Activated B cell treated with CpG ODN at 0.5 μM for 24 hours (primary cell): Measurements from ENCODE around the gene MCC. TPM values are rescaled to one million over a fixed set of nuclear protein-coding genes. Genes with fewer than 3 reads are reported as not detected.

ENCODE experiments used
- ATAC-seq: fragments of 200-7000 bp; cut with Tn5 transposase; one replicate; pipeline ENCODE4 v1.10.0; 2021; ENCODE audit warnings: low read depth, mild to moderate bottlenecking, moderate library complexity
- CTCF ChIA-PET: fragments of 350-600 bp; sonication (Branson Sonifier 250); formaldehyde crosslinking; loops from one replicate; lab custom pipeline; 2021; ENCODE audit warnings: antibody characterized with exemption; lab: Charles Lee
- POLR2A ChIA-PET: fragments of 350-600 bp; sonication (Branson Sonifier 250); formaldehyde crosslinking; loops from one replicate; lab custom pipeline; 2021; ENCODE audit warnings: antibody characterized with exemption; lab: Charles Lee
- DNase-seq: peaks from one replicate; pipeline ENCODE4 v3.0.0; 2022
- H3K27ac Mint-ChIP-seq: one replicate; pipeline ENCODE4 v1.8.0; 2020; ENCODE audit warnings: mixed read lengths
- H3K27me3 Mint-ChIP-seq: one replicate; pipeline ENCODE4 v1.8.0; 2021; ENCODE audit warnings: mixed read lengths
- H3K36me3 Mint-ChIP-seq: one replicate; pipeline ENCODE4 v1.8.0; 2021; ENCODE audit warnings: low read depth, mixed read lengths
- H3K4me1 Mint-ChIP-seq: one replicate; pipeline ENCODE4 v1.8.0; 2021; ENCODE audit warnings: mixed read lengths
- H3K4me3 Mint-ChIP-seq: one replicate; pipeline ENCODE4 v1.8.0; 2020; ENCODE audit warnings: mild to moderate bottlenecking, mixed read lengths
- H3K9me3 Mint-ChIP-seq: one replicate; pipeline ENCODE4 v1.8.0; 2020; ENCODE audit warnings: mixed read lengths
- intact Hi-C: fragments of 100-400 bp; cut with micrococcal nuclease; formaldehyde crosslinking; loops from one replicate; pipeline ENCODE4 v1.15.1; 2024
- total RNA-seq: library from RNA; stranded (reverse); gene quantifications from 2 replicates; pipeline ENCODE4 v1.2.3, GENCODE V29; 2022
- TF ChIP-seq, protein P1 (sequence below): fragments of 200-600 bp; IDR thresholded peaks from one replicate; pipeline ENCODE4 v1.8.0; 2022; ENCODE audit warnings: antibody characterized with exemption, mild to moderate bottlenecking

MCC gene
- total RNA-seq, 1 donor from 2014 or later, result 0.22 TPM

DNA sequence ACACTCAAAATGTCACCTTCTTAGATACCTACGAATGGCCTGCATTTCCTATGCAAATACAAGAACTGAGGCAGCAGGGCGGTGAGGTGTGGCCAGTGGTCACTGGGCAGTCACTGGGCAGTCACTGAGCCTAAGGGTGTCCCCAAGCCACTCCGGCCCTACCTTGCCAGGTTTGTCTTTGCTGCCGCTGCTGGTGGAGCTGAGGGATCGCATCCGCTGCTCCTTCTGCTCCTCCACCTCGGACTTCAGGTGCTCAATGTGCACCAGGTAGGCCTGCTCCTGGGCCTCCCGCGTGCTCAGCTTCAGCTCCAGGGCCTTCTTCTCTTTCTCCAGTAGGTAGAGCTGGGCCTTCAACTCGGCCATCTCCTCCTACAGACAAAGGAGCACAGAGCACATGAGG, 439.3 kb downstream of the MCC start:
- H3K27me3 Mint-ChIP-seq, result no peaks in the 10 kb centered on the region
- POLR2A ChIA-PET, result no interaction called here
- no peak for ATAC-seq
- TF ChIP-seq, protein P1, sequence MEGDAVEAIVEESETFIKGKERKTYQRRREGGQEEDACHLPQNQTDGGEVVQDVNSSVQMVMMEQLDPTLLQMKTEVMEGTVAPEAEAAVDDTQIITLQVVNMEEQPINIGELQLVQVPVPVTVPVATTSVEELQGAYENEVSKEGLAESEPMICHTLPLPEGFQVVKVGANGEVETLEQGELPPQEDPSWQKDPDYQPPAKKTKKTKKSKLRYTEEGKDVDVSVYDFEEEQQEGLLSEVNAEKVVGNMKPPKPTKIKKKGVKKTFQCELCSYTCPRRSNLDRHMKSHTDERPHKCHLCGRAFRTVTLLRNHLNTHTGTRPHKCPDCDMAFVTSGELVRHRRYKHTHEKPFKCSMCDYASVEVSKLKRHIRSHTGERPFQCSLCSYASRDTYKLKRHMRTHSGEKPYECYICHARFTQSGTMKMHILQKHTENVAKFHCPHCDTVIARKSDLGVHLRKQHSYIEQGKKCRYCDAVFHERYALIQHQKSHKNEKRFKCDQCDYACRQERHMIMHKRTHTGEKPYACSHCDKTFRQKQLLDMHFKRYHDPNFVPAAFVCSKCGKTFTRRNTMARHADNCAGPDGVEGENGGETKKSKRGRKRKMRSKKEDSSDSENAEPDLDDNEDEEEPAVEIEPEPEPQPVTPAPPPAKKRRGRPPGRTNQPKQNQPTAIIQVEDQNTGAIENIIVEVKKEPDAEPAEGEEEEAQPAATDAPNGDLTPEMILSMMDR, result no peak
- no peak for DNase-seq
- CTCF ChIA-PET, result no interaction called here
- intact Hi-C loops, result no loop called here
- no peaks in the 10 kb centered on the region for H3K9me3 Mint-ChIP-seq
- H3K27ac Mint-ChIP-seq, result no peak overlapping the region
- H3K4me3 Mint-ChIP-seq, result no peak overlapping the region
- H3K4me1 Mint-ChIP-seq, result peaks cover 13% of the 10 kb centered on the region
- no peaks in the 10 kb centered on the region for H3K36me3 Mint-ChIP-seq

DNA sequence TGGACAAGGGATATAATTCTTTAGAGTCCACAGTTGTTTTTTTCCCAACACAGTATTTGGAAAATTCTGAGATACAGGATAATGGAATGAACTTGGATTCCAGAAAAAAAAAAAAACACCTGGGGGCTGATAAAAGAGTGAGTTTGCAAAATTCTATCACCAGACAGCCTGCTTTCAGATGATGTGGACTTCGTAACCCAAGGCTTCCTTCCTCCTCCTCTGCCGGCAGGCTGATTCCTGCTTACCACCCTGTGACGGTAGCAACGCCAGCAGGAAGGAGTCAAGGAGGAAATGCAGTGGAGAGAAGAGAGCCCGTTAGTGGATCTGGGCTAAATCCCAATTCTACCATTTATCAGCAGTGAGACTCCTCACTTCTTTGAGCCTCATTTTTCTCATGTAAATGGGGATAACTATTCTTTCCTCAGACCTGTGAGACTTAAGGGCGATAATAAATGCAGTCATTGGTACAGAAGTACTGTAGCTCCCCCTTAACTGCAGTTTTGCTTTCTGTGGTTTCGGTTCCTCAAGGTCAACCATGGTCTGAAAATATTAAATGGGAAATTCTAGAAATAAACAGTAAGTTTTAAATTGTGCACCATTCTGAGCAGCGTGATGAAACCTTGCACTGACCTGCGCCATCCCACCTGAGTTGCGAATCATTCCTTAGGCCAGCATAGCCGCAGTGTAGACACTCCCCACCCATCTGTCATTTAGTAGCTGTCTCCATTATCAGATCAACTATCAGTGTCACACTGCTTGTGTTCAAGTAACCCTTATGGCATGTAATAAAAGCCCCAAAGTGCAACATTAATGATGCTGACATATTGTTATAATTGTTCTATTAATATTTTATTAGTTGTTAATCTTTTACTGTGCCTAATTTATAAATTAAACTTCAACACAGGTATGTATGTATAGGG, 440.3 kb downstream of the MCC start:
- ChIA-PET CTCF (no interaction called here), POLR2A (interaction anchor here (0.6 kb wide), 1 partner anchor 38 kb away, joined by 5 read pairs; no protein-coding TSS in a partner anchor)
- Mint-ChIP-seq H3K4me1 (peaks cover 13% of the 10 kb centered on the region), H3K9me3 (no peaks in the 10 kb centered on the region), H3K27me3 (no peaks in the 10 kb centered on the region), H3K4me3 (peak overlapping the region; percentile 80), H3K27ac (peak overlapping the region; percentile 63), H3K36me3 (no peaks in the 10 kb centered on the region)
- no peak for DNase-seq
- TF ChIP-seq, protein P1, result no peak
- ATAC-seq, result peak; percentile 79
- intact Hi-C loops, result no loop called here

DNA sequence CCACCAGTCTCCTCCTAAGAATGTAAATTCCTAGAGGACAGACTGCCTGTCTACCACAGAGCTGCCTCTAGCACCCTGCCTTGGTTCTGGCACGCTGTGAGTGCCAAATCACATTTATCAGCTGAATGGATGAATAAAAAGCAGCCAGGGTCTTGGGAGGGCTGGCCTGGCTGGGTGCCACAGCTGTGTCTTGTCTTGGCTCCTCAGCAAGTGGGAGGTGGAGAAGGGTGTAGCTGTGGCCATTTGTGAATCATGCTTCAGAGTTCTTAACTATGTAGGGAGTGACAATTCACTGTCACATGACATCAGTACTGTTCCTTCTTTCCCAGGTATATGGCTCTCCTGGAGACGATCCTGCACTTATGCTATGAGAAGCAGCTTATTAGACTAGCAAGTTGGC, 441.0 kb downstream of the MCC start:
- Mint-ChIP-seq H3K4me3 (no peak overlapping the region), H3K9me3 (no peaks in the 10 kb centered on the region), H3K4me1 (peaks cover 13% of the 10 kb centered on the region), H3K36me3 (no peaks in the 10 kb centered on the region), H3K27me3 (no peaks in the 10 kb centered on the region), H3K27ac (peak overlapping the region; percentile 7)
- TF ChIP-seq, protein P1, result no peak
- DNase-seq (no peak), ATAC-seq (no peak)
- ChIA-PET CTCF (no interaction called here), POLR2A (no interaction called here)
- intact Hi-C loops, result no loop called here

DNA sequence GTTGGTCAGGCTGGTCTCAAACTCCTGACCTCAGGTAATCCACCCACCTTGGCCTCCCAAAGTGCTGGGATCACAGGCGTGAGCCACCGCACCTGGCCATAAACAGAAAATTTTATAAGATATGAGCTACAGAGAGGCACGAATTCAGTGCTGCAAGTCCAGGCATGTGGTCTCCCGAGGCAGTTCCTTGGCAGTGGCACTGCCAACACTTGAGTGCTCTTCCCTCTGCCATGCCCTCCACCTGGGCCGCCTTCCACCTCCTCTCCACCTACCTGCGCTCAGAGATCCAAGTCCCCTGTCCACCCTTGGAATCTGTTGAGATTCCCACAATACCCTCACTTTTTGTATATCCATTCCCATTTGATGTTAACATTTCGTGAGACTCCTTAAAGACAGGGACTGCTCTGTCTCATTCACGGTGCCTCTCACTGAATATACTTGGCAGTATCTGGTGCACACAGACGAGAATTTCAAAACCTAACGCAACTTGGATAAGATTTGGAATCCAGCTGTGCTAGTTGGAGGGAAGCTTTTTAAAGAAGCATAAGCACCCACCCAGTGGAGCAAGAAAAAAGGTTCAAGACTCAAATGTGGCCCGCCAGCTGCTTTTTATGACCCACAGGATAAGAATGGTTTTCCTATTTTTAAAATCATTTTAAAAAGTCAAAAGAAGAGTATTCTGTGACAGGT, 443.3 kb downstream of the MCC start:
- no peak for DNase-seq
- ChIA-PET CTCF (no interaction called here), POLR2A (interaction anchor here (0.7 kb wide), 1 partner anchor 42 kb away, joined by 3 read pairs; no protein-coding TSS in a partner anchor)
- Mint-ChIP-seq H3K27me3 (no peaks in the 10 kb centered on the region), H3K4me1 (peaks cover 13% of the 10 kb centered on the region), H3K36me3 (no peaks in the 10 kb centered on the region), H3K4me3 (no peak overlapping the region), H3K27ac (no peak overlapping the region), H3K9me3 (no peaks in the 10 kb centered on the region)
- intact Hi-C loops, result no loop called here
- no peak for ATAC-seq
- TF ChIP-seq, protein P1, result no peak

DNA sequence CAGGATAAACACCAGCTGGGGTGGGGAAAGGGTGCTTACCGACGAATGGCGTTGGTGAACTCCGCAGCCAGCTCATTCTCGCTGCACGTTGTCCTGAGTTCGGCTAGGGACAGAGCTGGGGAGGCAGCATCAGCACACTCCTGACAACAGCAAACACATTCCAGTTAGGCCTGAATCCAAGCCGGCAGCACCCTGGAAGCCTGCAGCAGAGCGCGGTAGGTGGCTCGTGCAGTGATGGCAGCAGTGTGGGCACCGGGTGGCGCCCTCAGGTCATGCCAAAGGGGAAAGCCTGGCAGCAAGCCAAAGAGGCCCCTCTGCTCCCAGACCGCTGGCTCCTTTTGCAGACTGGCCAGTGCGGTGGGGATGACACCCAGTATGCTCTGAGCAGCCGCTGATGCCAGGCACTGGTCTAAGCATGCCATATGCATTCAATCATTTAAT, 444.7 kb downstream of the MCC start:
- intact Hi-C loops, result no loop called here
- ATAC-seq (no peak), DNase-seq (no peak)
- ChIA-PET POLR2A (no interaction called here), CTCF (interaction anchor here (1.4 kb wide), 1 partner anchor 47 kb away, joined by 3 read pairs; no protein-coding TSS in a partner anchor)
- Mint-ChIP-seq H3K36me3 (no peaks in the 10 kb centered on the region), H3K9me3 (no peaks in the 10 kb centered on the region), H3K27me3 (no peaks in the 10 kb centered on the region), H3K4me1 (peaks cover 13% of the 10 kb centered on the region), H3K27ac (no peak overlapping the region), H3K4me3 (no peak overlapping the region)
- TF ChIP-seq, protein P1, result no peak
